Prostate gland (tissue), 2 donors: ENCODE results near the gene GRAMD2B.

Experiments
- POLR2A ChIP-seq: fragments of 450-650 bp; IDR thresholded peaks from one replicate; pipeline ENCODE4 v1.6.1; 2016; ENCODE audit warnings: antibody characterized with exemption, mild to moderate bottlenecking
- POLR2AphosphoS5 ChIP-seq: sonication (generic); formaldehyde crosslinking; IDR thresholded peaks from one replicate; pipeline ENCODE4 v1.6.1; 2017; ENCODE audit warnings: antibody characterized with exemption
- TF ChIP-seq, protein P1 (sequence below), 4 experiments: fragments of 200-600 bp in 2 of 4; fragments of 450-650 bp in 2 of 4; sonication (generic) in 2 of 4; IDR thresholded peaks; 1 replicate in 3 of 4; 2 replicates in 1 of 4; pipeline ENCODE4 v1.5.1; 2016 to 2019; ENCODE audit warnings: antibody characterized with exemption in 4 of 4, mild to moderate bottlenecking in 2 of 4, moderate library complexity in 2 of 4

DNA sequence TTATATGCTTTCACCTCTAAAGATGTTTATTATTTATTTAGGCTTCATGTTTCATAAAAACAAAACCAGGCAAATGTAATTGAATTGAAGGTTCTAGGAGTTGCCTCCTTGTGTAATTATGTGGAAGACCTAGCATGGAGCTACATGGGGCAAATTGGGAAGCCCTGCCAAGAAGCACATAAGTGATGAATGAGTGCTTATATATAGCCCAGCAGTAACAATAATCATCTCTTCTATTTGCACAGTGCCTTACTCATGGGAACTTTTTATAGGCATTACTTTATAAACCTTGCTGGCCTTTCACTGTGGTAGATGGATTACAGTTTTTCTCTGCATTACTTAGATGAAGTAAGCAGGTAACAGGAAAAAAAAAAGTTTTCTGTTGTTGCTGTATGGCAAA is 40.0 kb upstream of the GRAMD2B start:
- no peak for TF ChIP-seq POLR2AphosphoS5
- TF ChIP-seq, protein P1, sequence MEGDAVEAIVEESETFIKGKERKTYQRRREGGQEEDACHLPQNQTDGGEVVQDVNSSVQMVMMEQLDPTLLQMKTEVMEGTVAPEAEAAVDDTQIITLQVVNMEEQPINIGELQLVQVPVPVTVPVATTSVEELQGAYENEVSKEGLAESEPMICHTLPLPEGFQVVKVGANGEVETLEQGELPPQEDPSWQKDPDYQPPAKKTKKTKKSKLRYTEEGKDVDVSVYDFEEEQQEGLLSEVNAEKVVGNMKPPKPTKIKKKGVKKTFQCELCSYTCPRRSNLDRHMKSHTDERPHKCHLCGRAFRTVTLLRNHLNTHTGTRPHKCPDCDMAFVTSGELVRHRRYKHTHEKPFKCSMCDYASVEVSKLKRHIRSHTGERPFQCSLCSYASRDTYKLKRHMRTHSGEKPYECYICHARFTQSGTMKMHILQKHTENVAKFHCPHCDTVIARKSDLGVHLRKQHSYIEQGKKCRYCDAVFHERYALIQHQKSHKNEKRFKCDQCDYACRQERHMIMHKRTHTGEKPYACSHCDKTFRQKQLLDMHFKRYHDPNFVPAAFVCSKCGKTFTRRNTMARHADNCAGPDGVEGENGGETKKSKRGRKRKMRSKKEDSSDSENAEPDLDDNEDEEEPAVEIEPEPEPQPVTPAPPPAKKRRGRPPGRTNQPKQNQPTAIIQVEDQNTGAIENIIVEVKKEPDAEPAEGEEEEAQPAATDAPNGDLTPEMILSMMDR (IDR thresholded peaks at IDR 0.05): no peak
- TF ChIP-seq POLR2A: no peak
